SK-N-SH (cell line): ENCODE data around the gene ZNF438. TPM values are rescaled to one million over a fixed set of nuclear protein-coding genes. Genes with fewer than 3 reads are reported as not detected.

ENCODE experiments used
- CTCF ChIA-PET: fragments of 300-600, 350-600 bp; formaldehyde crosslinking; extraction: SDS; loops from one replicate; lab custom pipeline; 2021; lab: Yijun Ruan, JAX
- POLR2A ChIA-PET: fragments of 350-600 bp; sonication (Branson Sonifier 250); formaldehyde crosslinking; extraction: SDS; loops from one replicate; lab custom pipeline; 2020; ENCODE audit warnings: antibody characterized with exemption, inconsistent platforms; lab: Yijun Ruan, JAX
- DNase-seq: peaks from one replicate; pipeline ENCODE4 v3.0.0; 2012
- H2AFZ ChIP-seq: fragments of 200-600 bp; sonication (generic); 2 replicates; pipeline ENCODE4 v1.8.1; 2016; ENCODE audit warnings: antibody characterized with exemption, mild to moderate bottlenecking, low read depth
- H3F3A ChIP-seq: fragments of 200-600 bp; sonication (generic); replicated peaks from 2 replicates; pipeline ENCODE3; 2016; ENCODE audit warnings: antibody characterized with exemption, mild to moderate bottlenecking; ENCODE audit not compliant: insufficient read depth
- H3K27ac ChIP-seq, 2 experiments: fragments of 200-500 bp in 1 of 2; fragments of 200-600 bp in 1 of 2; sonication (Bioruptor generic) in 1 of 2; sonication (generic), shearing (Covaris generic) in 1 of 2; 2 replicates each; pipeline versions ENCODE4 v1.5.1 to v1.6.1; 2014 to 2016; ENCODE audit warnings: low read depth in 2 of 2, inconsistent platforms in 1 of 2, low read length in 1 of 2, mild to moderate bottlenecking in 1 of 2, mixed read lengths in 1 of 2
- H3K27me3 ChIP-seq: fragments of 200-600 bp; sonication (generic), shearing (Covaris generic); 2 replicates; pipeline ENCODE4 v1.6.1; 2016; ENCODE audit warnings: mixed run types; ENCODE audit not compliant: insufficient read depth
- H3K36me3 ChIP-seq, 2 experiments: fragments of 200-500 bp in 1 of 2; fragments of 200-600 bp in 1 of 2; sonication (Bioruptor generic) in 1 of 2; sonication (generic) in 1 of 2; replicated peaks in 1 of 2; 2 replicates each; pipeline versions ENCODE3 to v1.5.1; 2014 to 2016; ENCODE audit warnings: low read length in 1 of 2, mild to moderate bottlenecking in 1 of 2; ENCODE audit not compliant: insufficient read depth in 2 of 2, control insufficient read depth in 1 of 2
- H3K4me1 ChIP-seq, 2 experiments: fragments of 200-500 bp in 1 of 2; fragments of 200-600 bp in 1 of 2; sonication (Bioruptor generic) in 1 of 2; sonication (generic), shearing (Covaris generic) in 1 of 2; 2 replicates each; pipeline versions ENCODE4 v1.5.1 to v1.6.1; 2014 to 2016; ENCODE audit warnings: low read depth in 1 of 2, low read length in 1 of 2, mixed run types in 1 of 2; ENCODE audit not compliant: insufficient read depth in 2 of 2, control insufficient read depth in 1 of 2
- H3K4me2 ChIP-seq: fragments of 200-600 bp; sonication (generic), shearing (Covaris generic); 2 replicates; pipeline ENCODE4 v1.6.1; 2017; ENCODE audit warnings: mixed run types
- H3K4me3 ChIP-seq, 2 experiments: fragments of 200-500 bp in 1 of 2; fragments of 200-600 bp in 1 of 2; sonication (Bioruptor generic) in 1 of 2; sonication (generic), shearing (Covaris generic) in 1 of 2; 2 replicates each; pipeline versions ENCODE4 v1.5.1 to v1.8.1; 2014 to 2016; ENCODE audit warnings: low read depth in 2 of 2, inconsistent platforms in 1 of 2, low read length in 1 of 2, mild to moderate bottlenecking in 1 of 2, mixed read lengths in 1 of 2, moderate library complexity in 1 of 2
- H3K79me2 ChIP-seq: fragments of 200-600 bp; sonication (generic); 2 replicates; pipeline ENCODE4 v1.8.1; 2017; ENCODE audit warnings: mild to moderate bottlenecking; ENCODE audit not compliant: insufficient read depth
- H3K9ac ChIP-seq: fragments of 200-600 bp; sonication (generic); 2 replicates; pipeline ENCODE4 v1.6.1; 2017; ENCODE audit warnings: mixed run types
- H3K9me2 ChIP-seq: fragments of 200-600 bp; sonication (generic); 2 replicates; pipeline ENCODE4 v1.6.1; 2017; ENCODE audit warnings: mixed run types
- H3K9me3 ChIP-seq: fragments of 200-600 bp; sonication (generic); 2 replicates; pipeline ENCODE4 v1.6.1; 2017; ENCODE audit warnings: mixed run types, mild to moderate bottlenecking, moderate library complexity
- H4K20me1 ChIP-seq: fragments of 200-600 bp; sonication (generic); 2 replicates; pipeline ENCODE4 v1.6.1; 2017; ENCODE audit warnings: mild to moderate bottlenecking, mixed run types; ENCODE audit not compliant: insufficient read depth
- CTCF ChIP-seq: fragments of 200-600 bp; sonication (generic); IDR thresholded peaks from 2 replicates; pipeline ENCODE4 v1.6.1; 2017; ENCODE audit warnings: antibody characterized with exemption, mild to moderate bottlenecking, moderate library complexity
- ELF1 ChIP-seq: IDR thresholded peaks from 2 replicates; pipeline ENCODE4 v1.4.0; 2012
- EZH2phosphoT487 ChIP-seq: fragments of 200-600 bp; sonication (generic); IDR thresholded peaks from 2 replicates; pipeline ENCODE4 v1.6.1; 2017; ENCODE audit warnings: low read depth, mixed run types, mild to moderate bottlenecking, antibody characterized with exemption, moderate library complexity, borderline replicate concordance
- GATA2 ChIP-seq: sonication (generic); formaldehyde crosslinking; IDR thresholded peaks from 2 replicates; pipeline ENCODE4 v1.5.0; 2020; ENCODE audit warnings: mild to moderate bottlenecking, missing genetic modification reagents
- MAX ChIP-seq: IDR thresholded peaks from 2 replicates; pipeline ENCODE4 v1.4.0; 2012; ENCODE audit warnings: low read depth
- MEF2A ChIP-seq: IDR thresholded peaks from 2 replicates; pipeline ENCODE4 v1.4.0; 2012; ENCODE audit warnings: low read depth, borderline replicate concordance
- MXI1 ChIP-seq: IDR thresholded peaks from 2 replicates; pipeline ENCODE4 v1.6.1; 2012; ENCODE audit warnings: mild to moderate bottlenecking, low read depth, low read length, improper control_type of control experiment
- NRF1 ChIP-seq: IDR thresholded peaks from 2 replicates; pipeline ENCODE4 v1.6.1; 2012; ENCODE audit warnings: low read depth, mild to moderate bottlenecking, low read length
- PBX3 ChIP-seq: IDR thresholded peaks from 2 replicates; pipeline ENCODE4; 2012
- RCOR1 ChIP-seq: fragments of 150-350 bp; IDR thresholded peaks from 2 replicates; pipeline ENCODE4 v1.6.1; 2017; ENCODE audit warnings: antibody characterized with exemption, low read length
- RXRA ChIP-seq: IDR thresholded peaks from 2 replicates; pipeline ENCODE4 v1.4.0; 2012; ENCODE audit warnings: low read depth, mild to moderate bottlenecking, borderline replicate concordance
- SIN3A ChIP-seq: IDR thresholded peaks from 2 replicates; pipeline ENCODE4 v1.6.1; 2012; ENCODE audit warnings: low read depth, mild to moderate bottlenecking, low read length, moderate library complexity, borderline replicate concordance
- USF2 ChIP-seq: fragments of 150-350 bp; IDR thresholded peaks from 2 replicates; pipeline ENCODE4 v1.6.1; 2017; ENCODE audit warnings: antibody characterized with exemption, low read length, low read depth, borderline replicate concordance
- ZBTB33 ChIP-seq: IDR thresholded peaks from 2 replicates; pipeline ENCODE4 v1.4.0; 2012; ENCODE audit warnings: low read depth, borderline replicate concordance
- polyA plus RNA-seq, 3 experiments: library from polyadenylated mRNA; depleted of rRNA; stranded (reverse); fragments of >200 nt; gene quantifications; 2 replicates each; pipeline ENCODE4 v1.2.3, GENCODE V29; 2012

Gene ZNF438
- polyA plus RNA-seq, 1 of the 3 experiments (the other 2 are of a cell fraction): 2.1 TPM

GRCh38 chr10:30939643-30940251 lies 91.9 kb downstream of the ZNF438 start:
- H3K9ac ChIP-seq: no peak overlapping the region
- no peak for DNase-seq
- H3K27me3 ChIP-seq: no peaks in the 10 kb centered on the region
- ChIA-PET CTCF (no interaction called here), POLR2A (no interaction called here)
- no peaks in the 10 kb centered on the region for H3K79me2 ChIP-seq
- no peak overlapping the region for H2AFZ ChIP-seq
- H3K9me3 ChIP-seq: no peaks in the 10 kb centered on the region
- H3K36me3 ChIP-seq: no peaks in the 10 kb centered on the region
- H3K4me3 ChIP-seq: no peak overlapping the region
- H3K4me1 ChIP-seq: no peaks in the 10 kb centered on the region
- no peak overlapping the region for H3K27ac ChIP-seq
- TF ChIP-seq ZBTB33 (no peak), EZH2phosphoT487 (no peak), MAX (no peak), GATA2 (CRISPR knock-in tag) (no peak), RXRA (no peak), MXI1 (no peak), CTCF (no peak), MEF2A (no peak), PBX3 (no peak), USF2 (no peak), ELF1 (no peak), NRF1 (no peak), SIN3A (no peak), RCOR1 (no peak)
- no peaks in the 10 kb centered on the region for H3F3A ChIP-seq
- no peaks in the 10 kb centered on the region for H4K20me1 ChIP-seq
- H3K4me2 ChIP-seq: no peak overlapping the region
- no peaks in the 10 kb centered on the region for H3K9me2 ChIP-seq
